Femur (tissue), 1 donor: Measurements from ENCODE around the gene CDRT15.
"Not testable (repeated sequence)": the region's sequence is repeated elsewhere in the genome, so short reads cannot be mapped to it uniquely, and the experiment has no call there.

Experiments used
- DNase-seq: peaks from one replicate; pipeline ENCODE4 v3.0.0-alpha.2; 2017

Gene CDRT15

DNA sequence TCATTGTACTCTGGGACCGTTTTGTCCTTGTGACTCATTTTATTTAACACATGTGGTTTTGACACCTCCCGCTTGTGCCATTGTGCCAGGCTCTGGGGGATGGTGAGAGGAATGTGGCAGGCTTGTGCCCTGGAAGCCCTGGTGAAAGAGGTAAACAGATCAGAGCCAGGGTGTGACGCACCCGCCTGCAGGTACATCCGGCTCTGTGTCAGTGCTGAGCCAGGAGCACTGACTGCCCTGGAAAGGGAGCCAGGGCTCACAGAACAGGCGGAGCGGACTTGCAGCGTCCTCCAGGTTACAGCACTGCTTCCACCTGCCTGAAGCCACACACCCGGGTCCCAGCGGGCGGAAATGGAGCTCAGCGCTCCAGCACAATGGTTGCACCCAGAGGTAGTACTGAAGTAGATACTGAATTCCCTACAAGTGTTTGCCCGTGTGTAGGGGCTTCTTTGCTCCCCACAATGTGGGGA is 30.6 kb downstream of the CDRT15 start:
- no peak for DNase-seq

DNA sequence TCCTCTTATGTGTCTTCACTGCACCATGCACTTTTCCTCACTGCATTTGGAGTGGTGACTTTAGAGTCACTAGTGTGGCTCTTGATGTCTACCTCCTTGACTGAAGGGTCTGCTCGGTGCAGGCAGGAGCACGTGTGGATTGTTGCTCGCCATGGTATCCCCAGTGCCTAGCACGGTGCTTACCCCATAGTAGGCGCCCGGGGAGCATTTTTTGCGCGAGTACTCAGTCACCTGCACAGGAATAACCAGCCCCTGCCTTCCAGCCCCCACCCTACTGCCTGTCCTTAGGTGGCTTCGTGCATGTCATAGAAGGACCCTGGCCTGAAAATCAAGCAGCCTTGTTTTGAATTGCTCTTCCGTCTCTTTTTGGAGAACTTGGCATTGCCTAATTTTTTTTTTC is 31.3 kb downstream of the CDRT15 start:
- DNase-seq: no peak

DNA sequence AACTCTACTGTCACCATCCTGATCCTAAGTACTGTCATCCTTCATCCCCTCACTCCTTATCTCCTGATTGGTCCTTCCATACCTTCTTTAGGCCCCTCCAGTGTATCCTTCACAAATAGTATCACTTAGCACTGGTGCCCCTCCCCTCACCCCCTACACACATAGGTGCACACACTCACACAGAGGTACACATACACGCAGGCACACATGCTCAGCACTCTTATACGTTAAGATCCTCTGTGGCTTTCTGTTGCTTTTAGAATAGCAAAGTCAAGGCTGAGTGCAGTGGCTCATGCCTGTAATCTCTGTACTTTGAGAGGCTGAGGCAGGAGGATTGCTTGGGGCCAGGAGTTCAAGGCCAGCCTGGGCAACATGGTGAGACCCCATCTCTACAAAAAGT is 32.1 kb downstream of the CDRT15 start:
- DNase-seq: no peak

DNA sequence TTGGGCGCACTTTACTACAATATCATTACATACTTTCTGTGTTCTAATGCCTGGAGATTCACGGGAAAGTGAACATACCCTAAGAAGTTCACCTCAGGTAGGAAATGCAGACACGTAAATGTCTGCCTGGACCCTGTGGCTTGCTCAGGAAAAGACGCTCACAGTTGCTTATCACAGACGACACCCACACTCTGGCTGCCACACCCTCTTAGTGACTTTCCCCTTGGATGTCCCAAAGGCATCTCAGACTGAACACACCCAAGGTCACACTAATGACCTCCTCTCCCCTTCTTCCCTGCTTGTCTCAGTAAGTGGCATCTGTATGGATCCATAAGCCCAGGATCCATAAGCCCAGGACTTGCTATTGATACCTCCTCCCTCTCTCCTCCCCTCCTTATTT is 32.6 kb downstream of the CDRT15 start:
- no peak for DNase-seq

DNA sequence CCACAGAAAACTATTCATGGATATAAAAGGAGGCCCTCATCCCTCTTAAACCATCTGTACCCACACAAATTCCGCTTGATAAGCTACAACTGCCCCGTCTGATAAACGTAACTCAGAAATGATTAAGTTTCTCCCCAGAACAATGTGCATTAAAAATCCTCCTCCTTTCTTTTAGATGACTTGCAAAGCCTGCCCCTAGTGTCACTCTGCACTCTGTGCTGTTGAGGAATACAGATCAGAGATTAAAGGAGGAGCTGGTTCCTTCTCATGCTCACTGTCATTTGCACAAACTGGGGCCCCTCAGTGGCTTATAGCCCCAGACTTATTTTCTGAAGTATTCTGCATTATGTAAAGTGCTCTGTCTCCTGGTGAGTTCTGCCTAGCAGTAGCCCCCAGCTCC is 33.3 kb downstream of the CDRT15 start:
- DNase-seq: no peak

DNA sequence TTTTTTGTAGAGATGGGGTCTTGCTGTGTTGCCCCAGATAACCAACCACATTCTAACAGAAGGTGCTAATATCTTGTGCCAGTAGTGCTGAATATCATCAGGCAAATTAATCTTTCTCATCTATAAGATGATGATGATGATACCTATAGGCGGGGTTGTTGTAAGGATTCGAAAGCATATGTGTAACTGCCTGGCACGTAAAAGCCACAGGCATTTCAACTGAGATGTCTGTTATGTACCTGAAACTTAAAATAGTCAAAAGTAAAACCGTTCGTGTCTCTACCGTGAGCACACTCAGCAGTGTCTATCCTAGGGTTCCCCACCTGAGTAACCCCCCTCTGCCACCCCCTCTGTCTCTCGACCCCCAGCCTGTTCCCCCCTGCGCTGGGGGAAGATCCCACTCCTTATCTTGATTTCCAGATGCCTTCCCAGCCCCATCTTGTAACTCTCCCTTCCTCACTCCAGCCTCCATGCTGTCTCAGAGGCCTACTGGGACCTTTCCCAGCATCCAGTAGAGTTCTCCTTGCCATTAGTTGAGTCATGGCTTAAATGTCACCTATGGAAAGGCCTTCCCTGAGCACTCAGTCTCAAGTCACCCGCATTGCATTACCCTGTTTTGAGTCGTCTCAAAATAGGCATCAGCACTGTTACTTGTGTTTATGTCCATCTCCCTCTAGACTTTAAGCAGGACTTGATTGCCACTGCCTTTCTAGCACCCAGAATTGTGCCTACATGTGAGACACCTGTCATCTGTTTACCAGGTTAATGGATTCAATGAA is 34.1 kb downstream of the CDRT15 start:
- no peak for DNase-seq

DNA sequence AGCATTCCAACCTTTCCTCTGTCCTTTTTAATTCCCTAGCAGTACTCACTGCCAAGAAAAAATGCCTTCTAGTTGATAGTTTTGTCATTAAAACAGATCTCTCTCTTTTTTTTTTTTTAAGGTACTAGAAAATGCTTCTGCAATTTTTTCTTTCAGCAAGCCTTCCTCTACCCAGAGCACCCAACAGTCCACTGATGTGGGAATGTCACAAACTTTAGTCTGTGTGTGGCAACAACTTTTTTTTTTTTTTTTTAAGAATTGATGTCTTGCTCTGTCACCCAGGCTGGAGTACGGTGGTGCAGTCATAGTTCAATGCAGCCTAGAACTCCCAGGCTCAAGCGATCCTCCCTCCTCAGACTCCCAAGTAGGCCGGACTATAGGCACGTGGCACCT is 34.7 kb downstream of the CDRT15 start:
- no peak for DNase-seq

DNA sequence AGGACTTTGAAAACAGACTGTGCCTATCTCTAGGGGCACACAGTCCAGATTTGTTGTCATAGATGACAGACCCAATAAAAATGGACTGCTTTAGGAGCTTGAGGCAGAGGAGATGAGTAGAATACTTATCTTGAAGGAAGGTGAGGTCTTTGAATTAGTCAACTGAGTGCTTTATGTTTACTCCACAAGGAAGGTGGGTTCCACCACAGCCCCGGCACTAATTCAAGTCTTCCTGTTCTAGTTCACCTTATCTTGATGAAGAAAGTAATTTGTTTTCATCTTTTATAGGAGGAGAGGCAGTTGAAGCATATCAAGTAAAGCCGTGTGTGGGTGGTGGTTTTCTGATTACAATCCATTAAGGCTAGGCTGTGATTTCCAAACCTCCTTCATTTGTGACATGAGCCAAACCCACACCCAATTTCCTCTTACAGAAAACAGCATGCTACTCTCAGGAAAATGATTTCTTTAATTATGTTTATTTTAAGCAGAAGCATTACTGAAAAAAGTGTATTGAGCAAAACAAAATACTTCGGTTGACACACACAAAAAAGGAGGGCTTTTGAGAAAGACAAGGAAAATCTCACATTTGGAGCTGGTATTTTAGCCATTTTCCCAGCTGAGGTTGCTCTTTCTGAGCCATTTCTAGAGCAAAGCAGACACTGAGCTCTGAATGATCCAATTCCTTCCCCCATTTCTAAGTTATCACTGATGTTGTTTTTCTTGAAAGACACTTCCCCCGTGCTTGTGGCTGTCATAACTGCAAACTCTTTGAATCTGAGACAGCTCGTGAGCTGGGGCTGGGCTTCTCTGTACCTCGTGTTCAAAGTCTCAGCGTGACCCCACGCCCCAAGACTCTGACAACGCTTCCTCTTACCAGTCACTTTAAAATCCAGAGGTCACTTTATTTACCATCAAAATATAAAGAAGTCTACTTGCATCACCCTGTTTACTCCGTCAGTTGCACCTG is 35.4 kb downstream of the CDRT15 start:
- no peak for DNase-seq

DNA sequence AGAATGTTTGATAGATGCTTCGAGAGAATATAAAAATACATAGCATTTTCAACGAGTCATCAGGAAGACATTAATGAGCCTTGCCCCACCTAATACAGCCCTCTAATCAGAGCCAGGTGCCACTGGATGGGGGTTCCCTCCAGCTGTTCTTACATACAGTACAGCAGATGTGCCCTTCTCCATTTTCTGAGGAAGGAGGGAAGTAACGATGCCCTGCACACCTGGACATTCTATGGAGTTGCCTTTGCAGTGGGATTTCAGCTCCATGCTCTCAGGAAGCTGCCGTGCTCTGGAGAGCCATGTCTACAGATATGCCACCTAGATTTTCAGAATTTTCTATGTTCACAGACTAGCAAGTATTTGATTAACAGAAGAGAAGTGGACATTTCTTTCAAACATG is 36.3 kb downstream of the CDRT15 start:
- no peak for DNase-seq

DNA sequence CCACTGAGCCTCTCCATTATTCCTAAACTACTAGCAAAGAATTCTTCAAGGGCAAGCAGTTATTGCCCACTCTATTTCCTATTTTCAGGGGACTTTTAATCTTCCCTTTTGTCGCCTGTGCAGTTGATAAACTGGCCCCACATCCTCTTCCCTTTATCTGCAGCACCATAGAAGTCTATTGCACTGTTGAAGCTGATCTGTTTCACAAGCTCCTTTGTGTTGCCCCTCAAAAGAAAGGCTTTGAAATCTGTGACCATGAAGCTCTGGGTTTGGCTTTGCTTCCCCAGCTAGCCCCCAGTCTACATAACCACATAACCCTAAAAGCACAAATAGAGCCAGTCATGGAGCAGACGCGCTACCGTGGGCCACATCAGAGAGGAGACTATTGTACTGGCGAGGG is 37.1 kb downstream of the CDRT15 start:
- DNase-seq: no peak

DNA sequence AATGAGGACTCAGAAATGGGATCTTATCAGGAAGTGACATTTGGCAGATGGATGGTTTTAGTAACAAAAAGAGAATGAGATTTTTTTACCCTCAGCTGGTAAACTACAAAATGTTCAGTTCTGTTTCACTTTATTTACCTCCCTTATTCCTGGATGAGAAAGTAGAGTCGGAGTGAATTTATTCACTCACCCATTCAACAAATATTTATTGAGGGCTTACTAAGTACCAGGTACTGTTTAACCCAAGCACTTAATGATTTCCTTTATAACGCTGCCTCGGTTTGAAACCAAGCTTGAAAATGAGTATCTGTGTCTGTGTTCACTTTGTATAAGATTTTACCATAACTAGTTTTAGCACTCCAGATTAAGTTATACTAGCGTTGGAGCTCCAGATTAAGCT is 38.1 kb downstream of the CDRT15 start:
- DNase-seq: no peak

DNA sequence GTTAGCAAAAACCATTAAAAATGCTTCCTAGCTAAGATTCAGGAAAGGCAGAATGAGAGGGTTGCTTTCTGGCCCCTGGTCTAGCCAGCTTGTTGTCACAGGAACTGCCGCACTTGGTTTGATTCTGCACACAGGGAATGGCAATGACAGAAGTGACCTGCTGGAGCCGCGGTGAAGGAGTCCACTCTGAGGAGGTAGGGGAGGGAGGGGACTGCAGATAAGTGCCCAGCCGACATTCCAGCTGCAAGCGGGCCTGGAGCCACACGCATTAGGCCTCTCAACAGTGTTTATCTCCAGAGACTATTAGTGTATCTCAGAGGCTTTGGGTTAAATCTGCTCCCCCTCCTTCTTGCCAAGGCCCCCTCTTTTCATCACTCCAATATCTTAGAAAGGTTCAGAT is 38.6 kb downstream of the CDRT15 start:
- no peak for DNase-seq

DNA sequence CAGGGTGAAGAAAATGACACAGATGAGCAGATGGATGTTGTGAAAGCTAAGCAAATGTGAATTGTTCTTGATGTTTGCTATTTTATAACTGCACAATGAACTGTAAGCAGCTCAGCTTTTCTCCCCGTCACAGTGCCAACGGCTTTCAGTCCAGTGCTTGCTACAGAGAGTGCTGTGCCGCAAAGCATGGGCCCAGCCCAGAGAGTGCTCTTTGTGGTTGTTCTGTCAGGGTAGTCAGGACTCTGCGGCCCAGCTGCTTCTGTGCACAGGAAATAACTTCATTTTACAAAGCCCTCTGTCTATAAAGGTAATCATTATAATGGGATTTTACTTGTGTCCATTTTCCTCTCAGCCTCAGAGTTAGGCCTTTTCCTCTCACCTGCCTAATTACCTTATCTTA is 39.1 kb downstream of the CDRT15 start:
- DNase-seq: no peak

DNA sequence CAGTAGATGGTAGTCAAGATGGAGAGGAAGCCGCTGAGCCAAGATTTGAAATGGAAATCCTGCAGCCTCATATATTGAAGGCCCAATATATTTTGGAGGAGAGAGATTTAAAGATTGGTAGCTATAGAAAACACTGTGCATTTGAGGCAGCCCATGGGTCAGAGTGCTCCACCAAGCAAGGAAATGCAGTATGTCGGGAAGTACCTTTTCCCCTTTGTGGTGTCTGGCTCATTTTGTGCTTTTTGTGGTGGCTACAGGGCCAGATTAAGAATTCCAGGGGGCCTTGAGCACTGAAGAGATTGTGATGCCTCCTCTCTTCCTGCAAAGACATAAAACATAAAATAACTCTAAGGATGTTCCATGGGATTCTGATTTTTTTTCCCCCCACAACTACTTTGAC is 39.6 kb downstream of the CDRT15 start:
- no peak for DNase-seq

DNA sequence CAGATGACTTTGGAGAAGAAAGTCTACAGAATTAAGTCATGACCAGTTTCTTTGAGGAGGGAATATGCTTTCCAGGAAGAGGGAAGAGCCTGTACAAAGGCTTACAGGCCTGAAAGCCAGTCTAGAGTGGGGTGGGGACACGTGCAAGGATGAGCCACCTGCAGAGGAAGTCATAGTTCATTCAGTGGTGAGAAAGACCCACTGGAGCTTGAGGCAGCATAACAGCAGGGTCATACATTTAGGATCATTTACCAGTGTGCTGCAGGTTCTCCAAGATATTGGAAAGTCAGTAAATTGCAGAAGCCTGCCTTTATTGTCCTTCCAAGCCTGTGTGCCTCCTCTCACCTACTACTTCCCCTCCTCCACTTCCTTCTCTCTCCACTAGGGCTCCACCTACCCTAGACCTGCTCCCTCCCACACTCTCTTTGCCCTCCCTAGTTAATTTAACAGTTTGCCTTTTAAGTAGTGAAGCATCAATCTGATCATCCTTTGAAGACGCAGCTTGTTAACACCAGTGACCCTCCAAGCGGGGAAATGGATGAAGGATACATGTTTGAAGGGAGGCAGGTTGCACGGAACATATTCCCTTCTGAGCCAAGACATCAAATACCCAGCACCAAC is 40.2 kb downstream of the CDRT15 start:
- no peak for DNase-seq

DNA sequence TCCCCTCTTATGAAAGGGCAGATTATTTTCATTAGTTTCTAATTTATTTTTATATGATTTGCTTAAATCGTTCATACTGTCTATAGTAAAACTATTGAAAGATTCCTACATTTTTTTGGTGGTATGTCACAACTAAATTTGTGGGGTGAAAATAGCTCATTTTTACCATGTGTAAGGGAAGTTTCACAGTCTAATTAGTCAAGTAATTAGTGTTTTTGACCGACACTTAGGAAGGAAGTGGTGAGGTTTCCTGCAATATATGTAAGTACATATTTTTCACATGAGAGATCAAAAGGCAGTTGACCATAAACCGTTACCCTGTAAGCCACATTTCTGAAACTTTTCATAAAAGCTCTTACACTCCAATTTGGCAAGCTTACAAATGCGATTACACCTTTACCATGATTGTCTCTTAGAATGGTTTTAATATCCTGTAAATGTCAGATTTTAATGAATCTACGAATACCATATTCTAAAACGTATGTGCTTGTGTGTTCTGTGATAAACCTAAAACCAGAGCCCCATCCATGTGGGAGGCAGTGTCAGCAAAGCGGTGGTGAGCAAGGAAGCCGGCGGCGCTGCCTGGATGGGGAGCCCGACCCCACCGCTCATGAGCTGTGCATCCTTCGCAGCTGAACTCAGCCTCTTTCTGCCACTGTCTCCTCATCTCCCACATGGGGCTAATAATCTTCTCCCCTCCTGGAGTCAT is 43.9 kb downstream of the CDRT15 start:
- not testable (repeated sequence) for DNase-seq

DNA sequence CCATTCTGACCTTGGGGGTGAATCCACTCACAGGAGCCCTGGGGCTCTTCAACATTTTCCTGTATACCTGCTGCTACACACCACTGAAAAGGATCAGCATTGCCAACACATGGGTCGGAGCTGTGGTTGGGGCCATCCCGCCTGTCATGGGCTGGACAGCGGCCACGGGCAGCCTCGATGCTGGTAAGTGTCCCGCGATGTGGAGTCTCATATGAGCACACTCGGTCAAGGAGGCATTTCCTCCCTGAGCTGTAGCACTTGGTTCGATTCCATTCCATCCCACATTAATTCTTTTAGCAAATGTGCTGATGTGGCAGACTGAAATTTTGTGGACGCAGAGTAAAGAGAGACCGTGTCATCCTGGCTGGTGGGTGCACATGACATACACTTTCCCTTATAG is 44.6 kb downstream of the CDRT15 start:
- DNase-seq: not testable (repeated sequence)

DNA sequence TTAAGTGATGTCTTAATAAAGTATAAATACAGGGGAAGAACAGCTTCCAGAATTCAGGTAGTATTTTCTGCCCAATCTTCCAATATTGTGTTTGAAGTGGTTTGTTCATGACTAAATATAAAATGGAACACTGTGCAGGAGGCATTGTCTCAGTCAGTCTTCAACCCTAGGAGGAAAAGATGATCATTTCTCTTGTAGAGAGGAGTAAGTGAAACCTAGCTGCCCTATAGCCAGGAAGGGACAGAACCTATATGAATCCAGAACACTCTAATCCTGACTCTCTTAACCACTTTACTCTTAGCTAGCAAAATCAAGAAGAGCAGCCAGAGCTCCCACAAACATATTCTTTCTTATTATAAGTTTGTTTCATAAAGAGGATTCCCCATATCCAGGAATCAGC is 45.2 kb downstream of the CDRT15 start:
- DNase-seq: not testable (repeated sequence)

DNA sequence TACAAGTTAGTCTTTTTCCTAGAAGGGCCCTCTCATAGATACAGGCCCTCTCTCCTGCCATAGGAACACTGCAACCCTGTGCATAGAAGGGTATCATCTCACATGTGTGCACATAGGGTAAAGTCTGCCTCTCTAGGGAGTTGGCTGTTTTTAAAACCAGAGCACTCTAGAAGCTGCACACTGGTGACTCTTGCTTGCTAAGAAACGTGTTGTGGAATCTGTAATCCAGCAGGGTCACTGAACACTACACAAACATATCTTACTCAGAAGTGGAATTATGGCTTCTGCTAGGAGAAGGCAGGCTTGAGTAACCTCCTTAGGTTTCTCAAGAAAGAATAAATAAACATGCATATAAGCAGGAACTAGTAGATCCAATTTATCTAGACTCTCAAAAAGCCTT is 45.9 kb downstream of the CDRT15 start:
- DNase-seq: not testable (repeated sequence)

DNA sequence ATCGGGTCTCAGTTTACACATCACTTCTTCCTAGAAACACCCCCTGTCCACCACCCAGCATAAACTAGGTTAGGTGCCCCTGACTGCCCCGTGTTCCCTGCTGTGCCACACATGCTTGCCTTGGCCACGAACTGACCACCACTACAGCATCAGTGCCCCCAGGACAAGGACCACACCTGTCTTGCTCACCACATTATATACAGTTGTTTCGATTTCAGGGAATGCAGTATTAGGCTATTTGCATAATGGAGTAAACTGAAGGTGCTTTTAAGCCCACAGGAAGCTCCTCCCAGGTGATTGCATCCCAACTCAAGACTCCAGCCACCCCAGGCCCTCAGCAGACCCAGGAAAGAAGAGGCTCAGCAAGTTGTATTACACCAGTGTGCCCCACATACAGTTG is 50.2 kb downstream of the CDRT15 start:
- DNase-seq: not testable (repeated sequence)
